H9 (cell line): Measurements from ENCODE around the gene AIF1. TPM values are rescaled to one million over a fixed set of nuclear protein-coding genes. Genes with fewer than 3 reads are reported as not detected.

Experiments used
- DNase-seq: peaks from one replicate; pipeline ENCODE4 v3.0.0-alpha.2; 2017
- H2AFZ ChIP-seq: one replicate; pipeline ENCODE4 v1.6.1; 2013; ENCODE audit warnings: mild to moderate bottlenecking, low read length, control low read depth, moderate library complexity
- H2AK5ac ChIP-seq: 2 replicates; pipeline ENCODE4 v1.6.1; 2013; ENCODE audit warnings: low read length, control low read depth, mixed read lengths; ENCODE audit not compliant: insufficient read length
- H2BK120ac ChIP-seq: one replicate; pipeline ENCODE4 v1.6.1; 2013; ENCODE audit warnings: low read depth, mild to moderate bottlenecking, low read length, control low read depth, inconsistent platforms; ENCODE audit not compliant: poor library complexity, severe bottlenecking
- H2BK12ac ChIP-seq: 2 replicates; pipeline ENCODE4 v1.6.1; 2013; ENCODE audit warnings: low read length, control low read depth, mixed read lengths, low read depth; ENCODE audit not compliant: insufficient read length
- H2BK15ac ChIP-seq: 2 replicates; pipeline ENCODE4 v1.6.1; 2013; ENCODE audit warnings: low read depth, low read length, control low read depth
- H2BK20ac ChIP-seq: one replicate; pipeline ENCODE4 v1.6.1; 2013; ENCODE audit warnings: low read depth, mild to moderate bottlenecking, low read length, control low read depth, inconsistent platforms; ENCODE audit not compliant: poor library complexity, severe bottlenecking
- H2BK5ac ChIP-seq: 2 replicates; pipeline ENCODE4 v1.6.1; 2013; ENCODE audit warnings: low read length, control low read depth, mixed read lengths; ENCODE audit not compliant: insufficient read length
- H3K14ac ChIP-seq: 2 replicates; pipeline ENCODE4 v1.6.1; 2013; ENCODE audit warnings: low read length, control low read depth; ENCODE audit not compliant: insufficient read depth
- H3K18ac ChIP-seq: 2 replicates; pipeline ENCODE4 v1.6.1; 2013; ENCODE audit warnings: low read depth, mild to moderate bottlenecking, mixed read lengths, low read length, control low read depth; ENCODE audit not compliant: insufficient read length
- H3K23ac ChIP-seq: 2 replicates; pipeline ENCODE4 v1.6.1; 2013; ENCODE audit warnings: low read length, control low read depth, mixed read lengths, low read depth; ENCODE audit not compliant: insufficient read length
- H3K23me2 ChIP-seq: 2 replicates; pipeline ENCODE4 v1.6.1; 2013; ENCODE audit warnings: low read depth, mild to moderate bottlenecking, mixed read lengths, low read length, control low read depth; ENCODE audit not compliant: insufficient read length, poor library complexity, severe bottlenecking
- H3K27ac ChIP-seq: 2 replicates; pipeline ENCODE4 v1.5.1; 2013; ENCODE audit warnings: low read length, control low read depth, mixed read lengths, low read depth; ENCODE audit not compliant: insufficient read length
- H3K27me3 ChIP-seq: 2 replicates; pipeline ENCODE4 v1.6.1; 2013; ENCODE audit warnings: low read length, control low read depth, inconsistent platforms; ENCODE audit not compliant: insufficient read depth
- H3K4ac ChIP-seq: 2 replicates; pipeline ENCODE4 v1.6.1; 2013; ENCODE audit warnings: low read depth, mild to moderate bottlenecking, control low read depth, inconsistent platforms, low read length, moderate library complexity
- H3K4me1 ChIP-seq: 2 replicates; pipeline ENCODE4 v1.6.1; 2013; ENCODE audit warnings: low read length, control low read depth, inconsistent platforms; ENCODE audit not compliant: insufficient read depth
- H3K4me2 ChIP-seq: 2 replicates; pipeline ENCODE4 v1.6.1; 2013; ENCODE audit warnings: low read length, control low read depth, mixed read lengths; ENCODE audit not compliant: insufficient read length, insufficient read depth
- H3K56ac ChIP-seq: 2 replicates; pipeline ENCODE4 v1.6.1; 2013; ENCODE audit warnings: low read depth, mild to moderate bottlenecking, mixed read lengths, low read length, control low read depth; ENCODE audit not compliant: insufficient read length
- H3K79me1 ChIP-seq: 2 replicates; pipeline ENCODE4 v1.6.1; 2013; ENCODE audit warnings: low read depth, mild to moderate bottlenecking, moderate library complexity, low read length, control low read depth, inconsistent platforms; ENCODE audit not compliant: insufficient read depth, poor library complexity, severe bottlenecking
- H3K79me2 ChIP-seq: 2 replicates; pipeline ENCODE4 v1.6.1; 2013; ENCODE audit warnings: low read length, control low read depth, inconsistent platforms; ENCODE audit not compliant: insufficient read depth
- H3K9ac ChIP-seq: 2 replicates; pipeline ENCODE4 v1.6.1; 2013; ENCODE audit warnings: low read length, control low read depth, mixed read lengths; ENCODE audit not compliant: insufficient read length; ENCODE audit errors: extremely low read depth
- H3K9me3 ChIP-seq: one replicate; pipeline ENCODE4 v1.6.1; 2013; ENCODE audit warnings: low read depth, low read length, inconsistent platforms; ENCODE audit not compliant: control insufficient read depth
- H3T11ph ChIP-seq: one replicate; pipeline ENCODE4 v1.6.1; 2013; ENCODE audit warnings: mild to moderate bottlenecking, low read length, control low read depth, inconsistent platforms
- H4K20me1 ChIP-seq: one replicate; pipeline ENCODE4 v1.6.1; 2013; ENCODE audit not compliant: control insufficient read depth, insufficient read length, insufficient read depth
- H4K5ac ChIP-seq: 2 replicates; pipeline ENCODE4 v1.6.1; 2013; ENCODE audit warnings: low read depth, mild to moderate bottlenecking, mixed read lengths, low read length, control low read depth; ENCODE audit not compliant: insufficient read length
- H4K8ac ChIP-seq: replicated peaks from 2 replicates; pipeline ENCODE4 v1.6.1; 2013; ENCODE audit warnings: low read length, control low read depth, mixed read lengths, low read depth; ENCODE audit not compliant: insufficient read length
- H4K91ac ChIP-seq: 2 replicates; pipeline ENCODE4 v1.6.1; 2013; ENCODE audit warnings: low read depth, mild to moderate bottlenecking, moderate library complexity, mixed read lengths, low read length, control low read depth; ENCODE audit not compliant: insufficient read length
- H3K27ac Mint-ChIP-seq, 3 experiments: 2 replicates in 2 of 3; 3 replicates in 1 of 3; pipeline ENCODE4 v1.8.0; 2020 to 2021; ENCODE audit warnings: mixed read lengths in 3 of 3, mild to moderate bottlenecking in 1 of 3, moderate library complexity in 1 of 3
- H3K27me3 Mint-ChIP-seq: 2 replicates; pipeline ENCODE4 v1.8.0; 2021; ENCODE audit warnings: low read depth, mild to moderate bottlenecking, moderate library complexity, mixed read lengths
- H3K36me3 Mint-ChIP-seq, 3 experiments: 2 replicates in 2 of 3; 3 replicates in 1 of 3; pipeline ENCODE4 v1.8.0; 2020 to 2021; ENCODE audit warnings: low read depth in 3 of 3, mixed read lengths in 3 of 3; ENCODE audit not compliant: insufficient read depth in 1 of 3
- H3K4me1 Mint-ChIP-seq, 2 experiments: 2 replicates each; pipeline ENCODE4 v1.8.0; 2020; ENCODE audit warnings: mixed read lengths in 2 of 2
- H3K4me3 Mint-ChIP-seq, 2 experiments: 2 replicates in 1 of 2; 3 replicates in 1 of 2; pipeline ENCODE4 v1.8.0; 2020 to 2021; ENCODE audit warnings: mild to moderate bottlenecking in 2 of 2, mixed read lengths in 2 of 2, moderate library complexity in 1 of 2
- H3K9me3 Mint-ChIP-seq, 2 experiments: 2 replicates in 1 of 2; 3 replicates in 1 of 2; pipeline ENCODE4 v1.8.0; 2020; ENCODE audit warnings: mild to moderate bottlenecking in 2 of 2, mixed read lengths in 2 of 2, moderate library complexity in 1 of 2
- CTCF ChIP-seq: fragments of 200-600 bp; sonication (generic); conservative IDR thresholded peaks from 3 replicates; pipeline ENCODE4 v1.8.0; 2021; ENCODE audit warnings: antibody characterized with exemption, mild to moderate bottlenecking
- WGBS: extraction: QIAGEN DNeasy Blood & Tissue Kit; methylation state at CpG from one replicate; pipeline ENCODE4 v1.1.7; 2013; ENCODE audit warnings: missing lambda C conversion rate, low lambda C conversion rate, mixed read lengths; ENCODE audit not compliant: insufficient read length; ENCODE audit errors: extremely low coverage; 5-methylcytosine and 5-hydroxymethylcytosine counted together
- total RNA-seq: library from RNA; stranded (reverse); gene quantifications from 2 replicates; pipeline ENCODE4 v1.2.1, GENCODE V29; 2021

AIF1 gene
- total RNA-seq, 1 experiment from 2014 or later = 4.2 TPM

GRCh38 chr6:31586008-31586407 lies 29.0 kb upstream of the AIF1 start, which contains the start of gene LST1:
LST1 (plus strand) TSS chr6:31586277; CDS start chr6:31587300, 1,023 bp downstream.
- DNase-seq = no peak
- H3K4me1 ChIP-seq = peaks cover 2% of the 10 kb centered on the region; the same call in 1 of the 2 replicates
- Mint-ChIP-seq H3K27ac (no peak within 1 kb of the TSS; a peak in 1 of 7 replicates), H3K4me3 (no peak within 1 kb of the TSS), H3K27me3 (peaks cover 22% of the 10 kb centered on the region), H3K4me1 (peaks cover 21 to 32% of the 10 kb centered on the region in 2 experiments), H3K9me3 (no peaks in the 10 kb centered on the region; a peak in 1 of 5 replicates), H3K36me3 (no peaks in the 10 kb centered on the region)
- H4K91ac ChIP-seq = no peak within 1 kb of the TSS
- H3K4ac ChIP-seq = no peak within 1 kb of the TSS
- H2BK5ac ChIP-seq = no peak within 1 kb of the TSS
- H3K56ac ChIP-seq = no peak within 1 kb of the TSS
- H3K9me3 ChIP-seq = no peaks in the 10 kb centered on the region
- no peaks in the 10 kb centered on the region for H3K79me1 ChIP-seq
- H2BK12ac ChIP-seq = no peak within 1 kb of the TSS
- H2AK5ac ChIP-seq = no peak within 1 kb of the TSS
- no peak within 1 kb of the TSS for H3K27ac ChIP-seq
- no peak within 1 kb of the TSS for H2BK20ac ChIP-seq
- no peaks in the 10 kb centered on the region for H3K27me3 ChIP-seq
- H3T11ph ChIP-seq = no peak within 1 kb of the TSS
- no peak within 1 kb of the TSS for H3K18ac ChIP-seq
- H3K4me2 ChIP-seq = no peak within 1 kb of the TSS
- TF ChIP-seq CTCF = no peak
- H4K20me1 ChIP-seq = no peaks in the 10 kb centered on the region
- H4K8ac ChIP-seq = no peak within 1 kb of the TSS
- no peaks in the 10 kb centered on the region for H3K79me2 ChIP-seq
- H4K5ac ChIP-seq = no peak within 1 kb of the TSS
- no peak within 1 kb of the TSS for H2AFZ ChIP-seq
- H2BK120ac ChIP-seq = no peak within 1 kb of the TSS
- H2BK15ac ChIP-seq = no peak within 1 kb of the TSS
- H3K14ac ChIP-seq = no peak within 1 kb of the TSS
- no peak within 1 kb of the TSS for H3K9ac ChIP-seq
- no CpG with 5 or more reads among the region's 1 CpG for WGBS
- peaks cover 10% of the 10 kb centered on the region for H3K23me2 ChIP-seq
- H3K23ac ChIP-seq = no peak within 1 kb of the TSS
